Endothelial cell (in vitro differentiated cells): ENCODE data around the gene ANKRD65. TPM values are rescaled to one million over a fixed set of nuclear protein-coding genes. Genes with fewer than 3 reads are reported as not detected.

Experiments used
- DNase-seq: peaks from one replicate; pipeline ENCODE4 v3.0.0; 2021; ENCODE audit warnings: low spot score
- H3K27ac Mint-ChIP-seq: one replicate; pipeline ENCODE4 v1.8.0; 2021; ENCODE audit warnings: mixed read lengths, inconsistent platforms; ENCODE audit not compliant: unreplicated experiment
- H3K27me3 Mint-ChIP-seq: one replicate; pipeline ENCODE4 v1.8.0; 2021; ENCODE audit warnings: mild to moderate bottlenecking, moderate library complexity, mixed read lengths, inconsistent platforms; ENCODE audit not compliant: unreplicated experiment
- H3K36me3 Mint-ChIP-seq: one replicate; pipeline ENCODE4 v1.8.0; 2021; ENCODE audit warnings: mild to moderate bottlenecking, low read depth, mixed read lengths, inconsistent platforms; ENCODE audit not compliant: unreplicated experiment
- H3K4me1 Mint-ChIP-seq: one replicate; pipeline ENCODE4 v1.8.0; 2021; ENCODE audit warnings: mild to moderate bottlenecking, mixed read lengths, inconsistent platforms; ENCODE audit not compliant: unreplicated experiment
- H3K4me3 Mint-ChIP-seq: one replicate; pipeline ENCODE4 v1.8.0; 2021; ENCODE audit warnings: mild to moderate bottlenecking, mixed read lengths, inconsistent platforms; ENCODE audit not compliant: unreplicated experiment
- H3K9me3 Mint-ChIP-seq: one replicate; pipeline ENCODE4 v1.8.0; 2021; ENCODE audit warnings: mixed read lengths, inconsistent platforms; ENCODE audit not compliant: unreplicated experiment
- CTCF ChIP-seq: fragments of 200-600 bp; sonication (generic); IDR thresholded peaks from one replicate; pipeline ENCODE4 v1.5.0; 2021; ENCODE audit warnings: antibody characterized with exemption; ENCODE audit not compliant: unreplicated experiment
- total RNA-seq: library from RNA; stranded (reverse); fragmentation: NEBNext Ultra II Directional; extraction: Animal tissue kit (Norgen Biotek cat#: 25700); gene quantifications from one replicate; pipeline ENCODE4 v1.2.1, GENCODE V29; 2021; ENCODE audit not compliant: unreplicated experiment

ANKRD65 gene
- total RNA-seq, 1 donor from 2014 or later = 0.31 TPM

DNA sequence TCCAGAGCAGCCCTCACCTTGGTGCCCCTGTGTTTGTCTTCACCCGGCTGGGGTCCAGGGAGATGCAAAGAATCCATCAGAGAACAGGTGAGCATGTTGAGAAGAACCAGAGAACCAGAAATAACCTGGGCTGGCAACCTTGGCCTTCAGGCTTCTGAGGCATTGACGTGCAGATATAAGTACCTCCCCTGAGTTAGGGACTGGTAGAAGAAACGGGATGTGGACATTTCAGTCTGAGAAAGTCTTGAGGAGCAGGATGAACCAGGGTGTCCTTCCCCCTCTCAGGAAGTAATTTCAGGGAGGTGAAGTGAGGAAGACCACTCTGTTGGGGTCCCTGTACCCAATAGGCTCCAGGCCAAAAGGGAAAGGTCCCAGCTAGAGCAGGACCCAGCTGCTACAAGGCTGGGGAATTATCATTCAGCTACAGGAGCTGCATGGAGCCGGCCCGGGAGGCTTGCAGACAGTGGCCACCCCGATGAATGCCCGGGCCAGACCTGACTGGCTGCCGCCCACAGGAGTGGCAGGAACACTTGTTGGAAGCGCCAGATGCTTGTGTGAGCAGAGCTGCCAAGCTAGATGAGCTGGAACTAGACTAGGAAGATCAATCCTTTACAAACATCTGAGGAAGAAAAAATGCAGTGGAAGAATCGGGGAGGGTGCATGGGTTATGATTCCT lies 44.4 kb downstream of the ANKRD65 start:
- Mint-ChIP-seq H3K36me3 (peaks cover 5% of the 10 kb centered on the region), H3K4me3 (peak overlapping the region; percentile 37), H3K27ac (peak overlapping the region; percentile 86), H3K27me3 (peaks cover 4% of the 10 kb centered on the region), H3K9me3 (no peaks in the 10 kb centered on the region), H3K4me1 (peaks cover 4% of the 10 kb centered on the region)
- TF ChIP-seq CTCF = no peak
- DNase-seq = no peak

DNA sequence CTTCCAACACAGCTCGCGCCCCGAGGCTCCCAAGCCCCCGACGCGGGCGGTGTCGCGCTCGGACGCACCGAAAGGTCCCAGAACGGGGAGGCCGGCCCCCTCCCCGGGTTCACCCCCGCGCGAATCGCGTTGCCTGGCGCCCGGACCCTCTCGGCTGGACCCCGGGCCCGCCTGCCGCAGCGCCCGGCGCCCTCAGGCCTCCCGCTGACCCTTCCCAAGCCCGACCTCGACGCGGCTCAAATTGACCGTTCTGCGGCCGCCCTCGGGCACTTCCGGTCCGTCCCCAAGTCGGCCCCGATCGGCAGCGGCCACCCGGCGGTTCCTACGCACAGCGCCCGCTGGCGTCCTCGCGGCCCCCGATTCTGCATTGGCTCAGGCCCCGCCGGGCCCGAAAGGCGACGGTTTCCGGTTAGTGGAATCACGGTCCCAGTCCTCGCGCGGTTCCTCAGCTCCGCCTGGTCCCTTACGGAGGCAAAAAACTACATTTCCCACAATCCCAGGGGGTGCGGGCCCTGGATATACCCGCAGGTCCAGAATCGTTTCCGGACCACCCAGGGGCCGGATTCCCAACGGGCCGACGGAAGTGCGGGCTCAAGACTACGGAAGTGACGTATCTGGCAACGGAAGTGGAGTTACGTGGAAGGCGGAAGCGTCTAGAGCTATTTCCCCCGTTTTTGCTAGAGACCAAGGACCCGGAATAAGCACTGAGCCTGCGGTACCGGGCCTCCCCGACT lies 46.0 kb downstream of the ANKRD65 start, which contains the start of gene AURKAIP1:
AURKAIP1 (minus strand) TSS at position 279 of the 734 bp plus-strand sequence. CDS start 451 bp downstream, outside the sequence.
- Mint-ChIP-seq H3K9me3 (no peaks in the 10 kb centered on the region), H3K4me1 (peaks cover 4% of the 10 kb centered on the region), H3K4me3 (peak within 1 kb of the TSS; percentile 89), H3K36me3 (peaks cover 4% of the 10 kb centered on the region), H3K27ac (peak within 1 kb of the TSS; percentile 95), H3K27me3 (peaks cover 5% of the 10 kb centered on the region)
- DNase-seq = peak; percentile 94
- no peak for TF ChIP-seq CTCF

DNA sequence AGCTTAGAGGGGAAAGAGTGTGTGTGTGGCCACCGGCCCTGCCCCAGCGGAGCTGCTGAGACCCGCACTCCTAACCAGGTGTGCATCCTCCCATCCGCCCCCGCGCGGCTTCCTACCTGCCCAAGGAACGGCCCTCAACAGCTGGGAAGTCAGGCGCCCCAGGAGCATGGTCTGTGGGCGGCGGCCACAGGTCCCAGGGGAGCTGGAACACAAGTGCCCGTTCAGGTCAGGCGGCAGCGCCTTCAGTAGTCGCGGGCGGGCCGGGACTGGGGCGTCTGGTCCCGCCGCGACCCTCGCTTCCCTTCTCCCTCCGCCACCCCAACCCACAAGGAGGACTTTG lies 46.5 kb downstream of the ANKRD65 start:
- peak overlapping the region; percentile 89 for H3K4me3 Mint-ChIP-seq
- no peak for TF ChIP-seq CTCF
- peaks cover 4% of the 10 kb centered on the region for H3K4me1 Mint-ChIP-seq
- no peaks in the 10 kb centered on the region for H3K9me3 Mint-ChIP-seq
- no peak overlapping the region for H3K27ac Mint-ChIP-seq
- peaks cover 4% of the 10 kb centered on the region for H3K36me3 Mint-ChIP-seq
- DNase-seq = no peak
- H3K27me3 Mint-ChIP-seq = peaks cover 5% of the 10 kb centered on the region

- Mint-ChIP-seq H3K27ac (peak overlapping the region; percentile 18), H3K36me3 (peaks cover 4% of the 10 kb centered on the region), H3K4me1 (peaks cover 4% of the 10 kb centered on the region), H3K27me3 (peaks cover 5% of the 10 kb centered on the region), H3K9me3 (no peaks in the 10 kb centered on the region), H3K4me3 (peak overlapping the region; percentile 89)
- TF ChIP-seq CTCF = no peak
- DNase-seq = no peak
These were observed 47.1 kb downstream of the ANKRD65 start for GRCh38 chr1:1373815-1374588.
